K562 (cell line): ENCODE data around the gene PIEZO2. TPM values are rescaled to one million over a fixed set of nuclear protein-coding genes. Genes with fewer than 3 reads are reported as not detected.

ENCODE experiments used
- ATAC-seq: fragments of 200-7000 bp; cut with Tn5 transposase; 3 replicates; pipeline ENCODE4 v1.9.1; 2020; ENCODE audit warnings: moderate library complexity
- BruUV-seq: library from RNA; stranded (reverse); fragments of 400-500 nt; replicated peaks from 2 replicates; lab custom pipeline; 2021; lab: Mats Ljungman, UMichigan
- CTCF ChIA-PET: fragments of 300-600 bp; formaldehyde crosslinking; extraction: SDS; loops from one replicate; lab custom pipeline; 2021; ENCODE audit warnings: low intra/inter-chr PET ratio; lab: Yijun Ruan, JAX
- POLR2A ChIA-PET: fragments of 300-600, 350-650 bp; sonication (Branson Sonifier 250); formaldehyde crosslinking; extraction: SDS; loops from one replicate; lab custom pipeline; 2021; ENCODE audit warnings: antibody characterized with exemption, inconsistent platforms; lab: Yijun Ruan, JAX
- DNase-seq, 4 experiments: peaks; one replicate each; pipeline versions ENCODE4 v3.0.0 to v3.0.0-alpha.2; 2011 to 2018; ENCODE audit warnings: low spot score in 3 of 4, mixed read lengths in 3 of 4; ENCODE audit errors: extremely low read depth in 1 of 4
- FAIRE-seq: peaks from 2 replicates; lab custom pipeline; 2011; peaks lifted over from hg19 to GRCh38; lab: Jason Lieb, UNC
- H2AFZ ChIP-seq: 2 replicates; pipeline ENCODE4 v1.6.0; 2011; ENCODE audit warnings: low read depth, low read length, control low read depth, inconsistent platforms
- H3K27ac ChIP-seq: fragments of 200-600 bp; 3 replicates; pipeline ENCODE4 v1.8.0; 2011; ENCODE audit warnings: low read depth, mild to moderate bottlenecking, control low read depth, inconsistent platforms, low read length, moderate library complexity, mixed read lengths; ENCODE audit errors: extremely low read depth
- H3K27me3 ChIP-seq, 2 experiments: fragments of 300-600 bp in 1 of 2; 2 replicates in 1 of 2; 3 replicates in 1 of 2; pipeline versions ENCODE4 v1.6.0 to v1.8.0; 2011; ENCODE audit warnings: inconsistent platforms in 2 of 2, low read length in 2 of 2, mild to moderate bottlenecking in 1 of 2, mixed read lengths in 1 of 2, moderate library complexity in 1 of 2; ENCODE audit not compliant: control insufficient read depth in 2 of 2, insufficient read depth in 2 of 2
- H3K36me3 ChIP-seq: fragments of 300-600 bp; 3 replicates; pipeline ENCODE4 v1.8.0; 2011; ENCODE audit warnings: mild to moderate bottlenecking, low read length, inconsistent platforms; ENCODE audit not compliant: control insufficient read depth, insufficient read depth
- H3K4me1 ChIP-seq, 2 experiments: fragments of 200-600 bp in 1 of 2; replicated peaks in 1 of 2; 2 replicates in 1 of 2; 3 replicates in 1 of 2; pipeline versions ENCODE4 v1.5.1 to v1.8.0; 2011; ENCODE audit warnings: inconsistent platforms in 2 of 2, low read length in 2 of 2, mild to moderate bottlenecking in 1 of 2, mixed read lengths in 1 of 2, moderate library complexity in 1 of 2; ENCODE audit not compliant: control insufficient read depth in 2 of 2, insufficient read depth in 2 of 2
- H3K4me2 ChIP-seq: 2 replicates; pipeline ENCODE4 v1.6.1; 2011; ENCODE audit warnings: low read length, control low read depth, inconsistent platforms, mixed read lengths; ENCODE audit not compliant: insufficient read depth
- H3K4me3 ChIP-seq: fragments of 200-600 bp; sonication (generic), shearing (Covaris generic); 2 replicates; pipeline ENCODE4 v1.5.1; 2016; ENCODE audit warnings: control low read depth, inconsistent platforms
- H3K79me2 ChIP-seq: fragments of 200-600 bp; 3 replicates; pipeline ENCODE4 v1.8.0; 2011; ENCODE audit warnings: low read length, inconsistent platforms; ENCODE audit not compliant: control insufficient read depth, insufficient read depth
- H3K9ac ChIP-seq, 2 experiments: 2 replicates each; pipeline versions ENCODE4 v1.6.0 to v1.6.1; 2011; ENCODE audit warnings: low read depth in 2 of 2, low read length in 2 of 2, control low read depth in 1 of 2, inconsistent platforms in 1 of 2, mild to moderate bottlenecking in 1 of 2, mixed read lengths in 1 of 2; ENCODE audit not compliant: insufficient read depth in 1 of 2
- H3K9me1 ChIP-seq: one replicate; pipeline ENCODE4 v1.6.0; 2011; ENCODE audit warnings: inconsistent platforms, mild to moderate bottlenecking, low read length, moderate library complexity; ENCODE audit not compliant: control insufficient read depth, insufficient read depth
- H3K9me3 ChIP-seq: replicated peaks from 2 replicates; pipeline ENCODE4 v1.5.1; 2011; ENCODE audit warnings: low read depth, low read length, inconsistent platforms; ENCODE audit not compliant: control insufficient read depth, insufficient read depth
- H4K20me1 ChIP-seq: replicated peaks from 2 replicates; pipeline ENCODE4 v1.6.1; 2011; ENCODE audit warnings: low read length, inconsistent platforms, mixed read lengths; ENCODE audit not compliant: control insufficient read depth, insufficient read depth
- ARID2 ChIP-seq: fragments of 450-650 bp; IDR thresholded peaks from 2 replicates; pipeline ENCODE4 v1.6.1; 2017; ENCODE audit warnings: antibody characterized with exemption, mild to moderate bottlenecking
- KDM1A ChIP-seq, 2 experiments: fragments of 450-650 bp; IDR thresholded peaks; 2 replicates each; pipeline ENCODE4 v1.6.1; 2016; ENCODE audit warnings: mild to moderate bottlenecking in 2 of 2
- KLF16 ChIP-seq: IDR thresholded peaks from 2 replicates; pipeline ENCODE4 v1.6.1; 2016; ENCODE audit warnings: antibody characterized with exemption
- NFIC ChIP-seq: fragments of 450-650 bp; IDR thresholded peaks from 2 replicates; pipeline ENCODE4 v1.6.1; 2017; ENCODE audit warnings: mild to moderate bottlenecking, inconsistent platforms
- SMARCA4 ChIP-seq: fragments of 450-650 bp; IDR thresholded peaks from 2 replicates; pipeline ENCODE4 v1.6.1; 2016
- SMARCC2 ChIP-seq: fragments of 450-650 bp; IDR thresholded peaks from 2 replicates; pipeline ENCODE4 v1.6.1; 2017; ENCODE audit warnings: antibody characterized with exemption, moderate library complexity, mild to moderate bottlenecking, low read depth
- SRSF3 ChIP-seq: fragments of 200-400 bp; formaldehyde crosslinking; IDR thresholded peaks from 2 replicates; pipeline ENCODE4 v1.6.1; 2016; ENCODE audit warnings: mild to moderate bottlenecking, low read length, moderate library complexity; ENCODE audit not compliant: insufficient read depth
- TOE1 ChIP-seq, 2 experiments: fragments of 450-650 bp in 1 of 2; sonication (generic) in 1 of 2; formaldehyde crosslinking in 1 of 2; IDR thresholded peaks; 2 replicates each; pipeline versions ENCODE4 v1.7.1 to v1.8.0; 2016 to 2022; ENCODE audit warnings: borderline replicate concordance in 2 of 2, mild to moderate bottlenecking in 2 of 2, antibody characterized with exemption in 1 of 2, inconsistent platforms in 1 of 2, low read depth in 1 of 2, missing genetic modification reagents in 1 of 2, moderate library complexity in 1 of 2
- WGBS: fragments of 100-300 bp; shearing (Covaris generic); methylation state at CpG from one replicate; pipeline ENCODE4 v1.1.6; 2016; ENCODE audit warnings: low coverage, mixed read lengths; ENCODE audit not compliant: insufficient coverage; ENCODE audit errors: missing lambda C conversion rate; 5-methylcytosine and 5-hydroxymethylcytosine counted together
- in situ Hi-C: fragments of 300-500 bp; cut with MboI; formaldehyde crosslinking; loops from 4 replicates; pipeline ENCODE4 v1.15.0; 2018; ENCODE audit warnings: inconsistent platforms, mixed read lengths
- intact Hi-C: fragments of 100-400 bp; cut with micrococcal nuclease; formaldehyde crosslinking; loops from 2 replicates; pipeline ENCODE4 v1.14.2; 2022
- polyA plus RNA-seq, 8 experiments: library from polyadenylated mRNA; depleted of rRNA in 4 of 8; stranded (reverse) in 5 of 8; unstranded in 3 of 8; fragments of >200 nt; fragmentation: Nextera tagmentation in 2 of 8; fragmentation: Illumina TruSeq in 1 of 8; extraction: Ambion mirVana in 2 of 8; extraction: Trizol in 1 of 8; gene quantifications; 2 replicates each; pipeline versions ENCODE4 v1.2.1 to v1.2.3, GENCODE V29; 2011 to 2014; ENCODE audit warnings: inconsistent platforms in 1 of 8, missing spikeins in 1 of 8
- total RNA-seq, 7 experiments: library from RNA; depleted of rRNA in 6 of 7; stranded (reverse); fragments of >200 nt in 6 of 7; fragmentation: Illumina TruSeq in 2 of 7; extraction: Trizol in 2 of 7; gene quantifications; 2 replicates each; pipeline versions ENCODE4 v1.2.1 to v1.2.3, GENCODE V29; 2011 to 2021; ENCODE audit warnings: low replicate concordance in 1 of 7
- TF ChIP-seq, protein P1 (sequence below), 2 experiments: IDR thresholded peaks in 1 of 2; conservative IDR thresholded peaks in 1 of 2; 2 replicates each; pipeline ENCODE4 v1.6.1; 2016; ENCODE audit warnings: low read depth in 2 of 2, mild to moderate bottlenecking in 1 of 2, missing compliant biosample characterization in 1 of 2, missing genetic modification characterization in 1 of 2, moderate library complexity in 1 of 2
- TF ChIP-seq, protein P2 (sequence below), 3 experiments: fragments of 200-800 bp in 1 of 3; fragments of 250-450 bp in 1 of 3; fragments of 450-650 bp in 1 of 3; sonication (Bioruptor Pico) in 1 of 3; sonication (Bioruptor generic) in 1 of 3; formaldehyde crosslinking in 1 of 3; IDR thresholded peaks; 2 replicates each; pipeline versions ENCODE4 v1.6.1 to v1.8.0; 2016 to 2022; ENCODE audit warnings: mild to moderate bottlenecking in 2 of 3, missing genetic modification characterization in 2 of 3, missing compliant biosample characterization in 1 of 3, moderate library complexity in 1 of 3

Gene PIEZO2
- total and polyA plus RNA-seq, 9 of the 15 experiments (the other 6 are each of a cell fraction or from before 2014, with no cell fraction given), result 0.54 to 4.1 (median 2.0) TPM

DNA sequence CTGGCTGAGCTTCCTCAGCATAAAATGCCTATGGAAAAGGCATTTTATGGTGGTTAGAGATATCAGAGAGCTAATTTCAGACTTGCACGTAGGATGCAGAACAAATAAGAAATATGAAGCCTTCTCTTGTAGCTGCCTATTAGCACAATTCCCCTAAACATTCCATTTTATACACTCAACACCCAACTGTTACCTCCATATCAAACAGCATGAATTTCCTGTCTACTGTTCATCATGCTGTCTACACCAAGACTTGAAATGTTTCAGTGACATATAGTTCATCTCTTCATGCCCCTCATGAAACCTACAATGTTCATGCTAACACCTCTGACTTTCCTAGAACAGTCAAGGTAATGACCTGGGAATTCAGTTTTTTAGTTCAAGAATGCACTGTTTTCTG lies 249.9 kb downstream of the PIEZO2 start (continued):
- TF ChIP-seq, protein P1, sequence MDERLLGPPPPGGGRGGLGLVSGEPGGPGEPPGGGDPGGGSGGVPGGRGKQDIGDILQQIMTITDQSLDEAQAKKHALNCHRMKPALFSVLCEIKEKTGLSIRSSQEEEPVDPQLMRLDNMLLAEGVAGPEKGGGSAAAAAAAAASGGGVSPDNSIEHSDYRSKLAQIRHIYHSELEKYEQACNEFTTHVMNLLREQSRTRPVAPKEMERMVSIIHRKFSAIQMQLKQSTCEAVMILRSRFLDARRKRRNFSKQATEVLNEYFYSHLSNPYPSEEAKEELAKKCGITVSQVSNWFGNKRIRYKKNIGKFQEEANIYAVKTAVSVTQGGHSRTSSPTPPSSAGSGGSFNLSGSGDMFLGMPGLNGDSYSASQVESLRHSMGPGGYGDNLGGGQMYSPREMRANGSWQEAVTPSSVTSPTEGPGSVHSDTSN (CRISPR knock-in tag; IDR thresholded peaks at IDR 0.05; ENCODE audit: low read depth), result no peak
- TF ChIP-seq, protein P1 (tag; conservative IDR thresholded peaks at IDR 0.05; ENCODE audit: low read depth), result no peak
- TF ChIP-seq TOE1 (IDR thresholded peaks at IDR 0.05; ENCODE audit: borderline replicate concordance) (no peak), TOE1 (CRISPR knock-in tag; IDR thresholded peaks at IDR 0.05; ENCODE audit: borderline replicate concordance, low read depth) (no peak), SMARCA4 (no peak), ARID2 (no peak)
- TF ChIP-seq, all 486 proteins: peak for 0

DNA sequence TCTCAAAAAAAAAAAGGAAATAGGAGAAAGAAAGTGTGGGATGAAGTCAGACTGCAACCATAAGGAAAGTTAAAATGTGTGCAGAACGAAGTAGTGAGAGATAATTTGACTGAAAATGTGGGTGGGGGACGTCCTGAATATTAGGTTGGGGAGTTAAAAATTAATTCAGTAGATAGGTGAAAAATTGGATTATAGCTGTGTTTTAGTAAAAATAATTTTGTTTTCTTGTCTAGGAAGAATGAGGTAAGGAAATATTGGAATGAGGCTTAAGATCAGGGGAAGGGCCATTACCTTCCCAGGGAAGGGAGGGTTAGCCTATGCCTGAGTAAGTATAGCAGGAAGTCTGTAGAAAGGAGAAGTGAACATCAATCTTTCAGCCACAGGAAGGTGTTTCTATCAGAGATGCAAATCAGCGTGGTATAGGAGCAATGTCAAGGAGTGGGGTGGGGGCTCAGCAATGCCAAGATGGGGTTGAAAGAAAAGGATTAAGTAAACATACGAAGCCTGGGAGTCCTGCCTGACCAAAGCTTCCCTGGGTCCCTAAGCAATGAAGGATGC lies 250.9 kb downstream of the PIEZO2 start:
- intact Hi-C loops (no loop called here), in situ Hi-C loops (no loop called here)
- Histone ChIP-seq H3K9me1 (no peaks in the 10 kb centered on the region), H3K27ac (no peak overlapping the region), H3K36me3 (no peaks in the 10 kb centered on the region), H3K9me3 (no peaks in the 10 kb centered on the region), H3K4me3 (no peak overlapping the region), H3K4me2 (no peak overlapping the region), H3K4me1 (no peaks in the 10 kb centered on the region), H3K27me3 (no peaks in the 10 kb centered on the region; a peak in 1 of 5 replicates), H2AFZ (no peak overlapping the region), H3K9ac (no peak overlapping the region), H3K79me2 (no peaks in the 10 kb centered on the region), H4K20me1 (no peaks in the 10 kb centered on the region)
- DNase-seq, result no peak
- ChIA-PET CTCF (no interaction called here), POLR2A (no interaction called here)
- FAIRE-seq, result no peak
- 0% methylated on average over 4 of the region's 4 CpGs for WGBS
- no TSS peak for BruUV-seq
- no peak for ATAC-seq
- no peak for TF ChIP-seq SRSF3
- no peak for TF ChIP-seq SMARCC2
- TF ChIP-seq, protein P2, sequence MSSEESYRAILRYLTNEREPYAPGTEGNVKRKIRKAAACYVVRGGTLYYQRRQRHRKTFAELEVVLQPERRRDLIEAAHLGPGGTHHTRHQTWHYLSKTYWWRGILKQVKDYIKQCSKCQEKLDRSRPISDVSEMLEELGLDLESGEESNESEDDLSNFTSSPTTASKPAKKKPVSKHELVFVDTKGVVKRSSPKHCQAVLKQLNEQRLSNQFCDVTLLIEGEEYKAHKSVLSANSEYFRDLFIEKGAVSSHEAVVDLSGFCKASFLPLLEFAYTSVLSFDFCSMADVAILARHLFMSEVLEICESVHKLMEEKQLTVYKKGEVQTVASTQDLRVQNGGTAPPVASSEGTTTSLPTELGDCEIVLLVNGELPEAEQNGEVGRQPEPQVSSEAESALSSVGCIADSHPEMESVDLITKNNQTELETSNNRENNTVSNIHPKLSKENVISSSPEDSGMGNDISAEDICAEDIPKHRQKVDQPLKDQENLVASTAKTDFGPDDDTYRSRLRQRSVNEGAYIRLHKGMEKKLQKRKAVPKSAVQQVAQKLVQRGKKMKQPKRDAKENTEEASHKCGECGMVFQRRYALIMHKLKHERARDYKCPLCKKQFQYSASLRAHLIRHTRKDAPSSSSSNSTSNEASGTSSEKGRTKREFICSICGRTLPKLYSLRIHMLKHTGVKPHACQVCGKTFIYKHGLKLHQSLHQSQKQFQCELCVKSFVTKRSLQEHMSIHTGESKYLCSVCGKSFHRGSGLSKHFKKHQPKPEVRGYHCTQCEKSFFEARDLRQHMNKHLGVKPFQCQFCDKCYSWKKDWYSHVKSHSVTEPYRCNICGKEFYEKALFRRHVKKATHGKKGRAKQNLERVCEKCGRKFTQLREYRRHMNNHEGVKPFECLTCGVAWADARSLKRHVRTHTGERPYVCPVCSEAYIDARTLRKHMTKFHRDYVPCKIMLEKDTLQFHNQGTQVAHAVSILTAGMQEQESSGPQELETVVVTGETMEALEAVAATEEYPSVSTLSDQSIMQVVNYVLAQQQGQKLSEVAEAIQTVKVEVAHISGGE (CRISPR knock-in tag; IDR thresholded peaks at IDR 0.05), result no peak
- TF ChIP-seq KLF16, result no peak
- no peak for TF ChIP-seq NFIC
- no peak for TF ChIP-seq KDM1A (IDR thresholded peaks at IDR 0.05)
